GM21529 (cell line): Measurements from ENCODE around the gene AJAP1.
"Not testable (repeated sequence)": the region's sequence is repeated elsewhere in the genome, so short reads cannot be mapped to it uniquely, and the experiment has no call there.

Experiments
- ATAC-seq: cut with Tn5 transposase; IDR thresholded peaks from one replicate; pipeline ENCODE4 v1.9.1; 2021; ENCODE audit not compliant: unreplicated experiment

AJAP1 gene, protein sequence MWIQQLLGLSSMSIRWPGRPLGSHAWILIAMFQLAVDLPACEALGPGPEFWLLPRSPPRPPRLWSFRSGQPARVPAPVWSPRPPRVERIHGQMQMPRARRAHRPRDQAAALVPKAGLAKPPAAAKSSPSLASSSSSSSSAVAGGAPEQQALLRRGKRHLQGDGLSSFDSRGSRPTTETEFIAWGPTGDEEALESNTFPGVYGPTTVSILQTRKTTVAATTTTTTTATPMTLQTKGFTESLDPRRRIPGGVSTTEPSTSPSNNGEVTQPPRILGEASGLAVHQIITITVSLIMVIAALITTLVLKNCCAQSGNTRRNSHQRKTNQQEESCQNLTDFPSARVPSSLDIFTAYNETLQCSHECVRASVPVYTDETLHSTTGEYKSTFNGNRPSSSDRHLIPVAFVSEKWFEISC

DNA sequence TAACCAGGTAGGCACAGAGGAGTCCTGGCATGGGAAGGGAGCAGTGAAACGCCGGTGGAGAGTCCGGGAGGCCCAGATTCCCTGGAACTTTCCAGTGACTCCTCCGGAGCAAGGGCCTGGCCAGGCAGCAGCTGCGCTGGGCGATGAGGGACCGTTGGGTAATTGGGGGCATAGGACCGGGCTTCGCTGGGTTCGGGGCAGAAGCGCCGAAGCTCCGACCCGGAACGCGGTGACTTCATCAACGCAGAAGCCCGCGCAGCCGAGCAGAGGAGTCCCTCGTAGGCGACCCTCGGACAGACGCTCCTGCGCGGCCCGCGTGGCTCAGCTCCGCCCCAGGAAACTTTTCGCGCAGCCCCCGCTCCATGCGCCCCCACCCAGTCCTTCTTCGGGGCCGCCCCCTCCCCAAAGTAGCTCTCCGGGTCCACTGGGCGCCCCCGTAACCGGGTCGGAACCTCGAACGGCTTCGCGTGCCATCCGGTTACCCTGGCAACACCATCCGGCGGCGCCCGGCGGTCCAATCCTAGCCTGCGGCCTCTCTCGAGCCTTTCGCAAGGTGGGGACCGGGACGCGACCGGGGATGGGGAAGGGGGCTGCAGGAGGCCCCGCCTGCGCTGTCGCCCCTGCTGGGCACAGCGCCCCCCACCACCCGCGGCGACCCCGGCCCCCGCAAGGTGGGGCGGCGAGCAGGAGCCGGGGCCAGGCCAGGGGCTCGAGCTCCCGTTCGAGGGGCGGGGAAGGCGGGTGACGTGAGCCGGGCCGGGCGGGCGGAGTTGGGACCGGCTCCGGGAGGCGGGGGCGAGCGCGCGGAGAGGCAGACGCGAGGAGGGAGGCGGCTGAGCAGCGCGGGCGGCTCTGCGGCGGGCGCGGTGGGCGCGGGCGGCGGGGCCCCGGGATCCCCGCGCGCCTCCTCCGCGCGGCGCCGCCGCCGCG is at the start of gene AJAP1:
Gene AJAP1, plus strand, starts transcription at position 814 of the 930 bp plus-strand sequence. CDS start 817 bp downstream, outside the sequence.
- ATAC-seq: no peak

DNA sequence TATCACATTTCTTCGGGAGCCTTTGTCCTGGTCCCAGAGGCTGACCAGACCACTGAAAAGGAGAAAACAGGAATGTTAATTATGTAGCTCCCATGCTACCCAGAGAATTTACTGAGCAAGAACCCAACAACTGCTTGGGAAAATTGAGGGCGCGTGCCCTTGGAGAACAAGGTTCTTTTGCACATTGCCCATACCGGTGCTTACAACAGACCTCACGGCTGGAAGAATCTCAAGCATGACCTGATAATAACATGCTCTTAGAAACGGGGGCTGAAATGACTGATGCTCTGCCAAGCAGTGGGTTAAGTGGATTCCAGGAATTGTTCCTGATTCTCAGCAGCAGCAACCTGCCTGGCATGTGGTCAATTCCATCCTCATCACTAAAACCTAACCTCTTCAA is 49.3 kb upstream of the AJAP1 start:
- no peak for ATAC-seq

DNA sequence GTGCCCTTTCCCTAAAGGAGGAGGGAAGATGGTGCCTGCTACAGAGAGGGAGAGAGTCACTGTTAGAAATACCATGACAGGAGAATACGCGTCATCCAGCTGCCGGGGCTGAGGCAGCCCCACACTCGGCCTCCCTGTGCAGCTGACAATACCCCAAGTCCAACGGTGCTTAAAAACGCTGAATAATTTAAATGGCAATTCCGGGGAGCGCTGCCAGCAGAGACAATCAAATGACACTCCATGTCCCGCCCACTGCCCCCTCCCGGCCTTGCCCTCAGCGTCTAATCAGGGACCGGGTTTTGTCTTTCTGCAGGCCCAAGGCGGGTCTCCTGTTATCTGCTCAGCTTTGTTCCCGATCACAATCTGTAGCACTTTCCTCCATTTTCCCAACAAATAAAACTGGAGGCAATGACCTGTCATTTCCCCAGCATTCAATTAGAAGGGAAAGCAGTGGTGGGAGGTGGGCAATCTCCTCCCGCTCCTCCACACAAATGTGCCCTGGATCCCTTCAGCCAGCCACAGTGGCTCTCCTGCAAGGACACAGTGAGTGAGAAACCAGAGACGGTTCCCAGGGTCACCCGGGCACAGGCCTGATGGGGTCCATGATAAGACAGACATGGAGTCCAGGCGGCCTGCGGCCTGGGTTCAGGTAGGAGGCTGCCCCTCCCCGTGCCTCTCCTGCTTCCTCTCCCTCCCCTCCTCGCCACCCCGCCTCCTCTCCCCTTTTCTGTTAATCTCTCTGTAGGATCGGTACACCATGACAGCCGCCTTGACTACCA is 42.7 kb upstream of the AJAP1 start:
- ATAC-seq: no peak

DNA sequence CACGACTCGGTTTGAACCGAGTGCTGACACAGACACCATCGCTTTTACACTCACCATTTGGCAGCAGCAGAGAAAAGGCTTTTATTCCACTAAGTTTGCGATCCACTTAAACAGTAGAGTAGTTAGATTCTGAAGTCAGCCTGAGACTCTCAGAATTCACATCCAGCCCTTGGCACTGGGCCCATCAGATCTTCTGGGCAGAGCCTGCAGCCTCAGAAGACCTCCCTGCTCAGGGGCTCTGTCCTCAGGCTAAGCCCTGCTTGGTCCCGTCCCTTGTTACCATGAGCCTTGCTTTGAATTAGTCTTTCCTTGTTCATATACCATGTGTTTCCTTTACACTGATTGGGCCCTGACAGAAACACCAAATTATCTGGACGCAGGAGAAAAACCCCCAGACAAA is 41.4 kb upstream of the AJAP1 start:
- no peak for ATAC-seq

DNA sequence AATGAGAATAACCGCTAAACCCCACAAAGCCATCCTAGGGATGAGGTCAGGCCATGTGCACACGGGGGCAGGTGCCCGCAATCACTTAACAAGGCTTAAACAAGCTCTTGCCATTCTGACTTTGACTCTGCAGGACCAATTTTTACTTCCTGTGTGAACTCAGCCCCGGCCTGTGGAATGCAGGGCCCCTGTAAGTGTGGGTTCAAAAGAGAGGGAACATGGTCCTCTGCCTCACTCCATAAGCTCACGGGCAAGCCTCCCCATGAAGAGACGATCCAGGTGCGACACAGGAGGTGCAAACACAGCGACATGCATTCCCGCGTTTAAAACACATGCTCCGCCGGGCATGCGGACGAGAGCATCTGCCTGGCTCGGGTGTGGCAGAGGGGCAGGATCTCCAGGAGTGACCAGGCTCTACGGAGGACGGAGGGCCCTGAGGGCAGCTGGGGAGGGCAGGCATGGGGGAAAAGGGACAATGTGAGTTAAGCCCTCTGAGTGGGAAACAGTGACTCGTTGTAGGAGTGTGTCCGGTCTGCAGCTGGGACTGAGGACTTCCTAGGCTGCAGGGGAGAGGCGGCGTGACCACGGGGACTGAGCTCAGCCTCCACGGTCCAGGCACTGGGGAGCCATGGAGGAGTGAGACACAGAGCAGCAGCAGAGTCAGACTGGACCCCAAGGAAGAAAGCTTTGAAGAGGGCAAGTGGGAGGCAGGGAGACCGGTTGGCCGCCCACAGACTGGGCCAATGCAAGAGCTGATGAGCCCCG is 40.6 kb upstream of the AJAP1 start:
- ATAC-seq: no peak

DNA sequence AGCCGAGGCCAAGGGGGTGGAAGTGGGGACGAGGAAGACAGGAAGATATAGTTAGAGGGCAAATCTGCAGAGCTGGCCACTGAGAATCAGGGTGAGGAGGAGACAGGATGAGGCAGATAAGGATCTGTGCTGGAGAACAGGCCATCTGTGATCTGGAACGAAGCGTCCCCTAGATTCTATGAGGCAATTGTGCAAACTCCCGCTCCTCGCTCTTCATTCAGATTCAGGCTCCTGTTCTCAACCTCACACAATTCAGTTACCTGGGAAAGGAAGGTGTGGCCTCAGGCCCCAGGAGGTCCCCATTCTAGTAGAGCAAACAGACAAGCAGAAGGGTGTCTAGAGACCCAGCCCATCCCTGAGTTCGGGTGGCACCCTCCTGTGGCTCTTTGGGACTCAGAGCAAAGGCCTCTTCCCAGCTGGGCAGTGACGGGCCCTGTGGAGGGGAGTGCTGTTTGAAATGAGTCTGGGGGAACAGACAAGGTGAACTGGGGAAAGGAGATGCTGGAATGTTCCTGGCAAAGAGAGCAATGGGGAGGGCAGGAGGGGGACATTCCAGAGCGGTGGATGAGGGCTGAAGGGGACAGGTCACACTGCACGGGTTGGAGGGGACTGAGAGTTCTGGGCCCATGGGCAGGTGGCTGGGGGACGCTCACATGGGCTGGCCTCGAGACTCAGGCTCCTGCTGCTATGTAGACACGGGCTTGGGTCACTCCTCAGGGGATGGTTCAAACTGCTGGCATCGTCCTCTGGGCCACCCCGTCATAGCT is 39.9 kb upstream of the AJAP1 start:
- no peak for ATAC-seq

DNA sequence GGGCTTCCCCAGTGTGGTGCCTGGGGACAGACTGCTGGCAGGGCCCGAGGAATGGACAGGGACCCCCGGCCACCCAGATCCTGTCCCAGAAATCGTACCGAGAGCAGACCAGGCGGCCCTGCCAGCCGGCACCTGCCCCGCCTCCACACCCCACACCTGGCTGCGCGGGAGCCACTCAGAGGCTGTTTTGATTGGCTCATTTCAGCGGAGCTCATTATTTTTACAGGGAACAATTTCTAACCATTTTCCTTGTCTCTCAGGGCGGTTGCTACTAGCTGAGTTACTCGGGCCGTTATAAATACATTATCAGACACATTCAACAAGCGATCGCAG is 39.3 kb upstream of the AJAP1 start:
- ATAC-seq: no peak

DNA sequence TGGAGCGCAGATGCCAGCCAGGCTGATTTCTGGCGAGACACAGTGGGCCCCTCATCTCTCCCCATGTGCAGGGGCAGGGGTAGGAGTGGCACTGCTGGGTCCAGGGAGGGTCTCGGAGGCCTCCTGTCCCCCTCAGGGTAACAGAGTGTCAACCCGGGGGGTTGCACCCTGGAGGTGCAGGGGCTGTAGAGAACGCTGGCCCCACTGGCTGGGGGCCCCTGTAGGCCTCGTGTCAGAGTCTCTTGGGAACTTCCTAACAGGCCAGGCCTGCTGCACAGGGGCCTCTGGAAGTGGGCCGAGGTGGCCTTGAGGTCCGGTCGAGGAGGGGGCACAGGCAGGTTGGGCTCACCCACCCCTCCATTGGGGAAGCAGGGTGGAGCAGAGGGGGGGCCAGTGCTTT is 38.9 kb upstream of the AJAP1 start:
- ATAC-seq: no peak

DNA sequence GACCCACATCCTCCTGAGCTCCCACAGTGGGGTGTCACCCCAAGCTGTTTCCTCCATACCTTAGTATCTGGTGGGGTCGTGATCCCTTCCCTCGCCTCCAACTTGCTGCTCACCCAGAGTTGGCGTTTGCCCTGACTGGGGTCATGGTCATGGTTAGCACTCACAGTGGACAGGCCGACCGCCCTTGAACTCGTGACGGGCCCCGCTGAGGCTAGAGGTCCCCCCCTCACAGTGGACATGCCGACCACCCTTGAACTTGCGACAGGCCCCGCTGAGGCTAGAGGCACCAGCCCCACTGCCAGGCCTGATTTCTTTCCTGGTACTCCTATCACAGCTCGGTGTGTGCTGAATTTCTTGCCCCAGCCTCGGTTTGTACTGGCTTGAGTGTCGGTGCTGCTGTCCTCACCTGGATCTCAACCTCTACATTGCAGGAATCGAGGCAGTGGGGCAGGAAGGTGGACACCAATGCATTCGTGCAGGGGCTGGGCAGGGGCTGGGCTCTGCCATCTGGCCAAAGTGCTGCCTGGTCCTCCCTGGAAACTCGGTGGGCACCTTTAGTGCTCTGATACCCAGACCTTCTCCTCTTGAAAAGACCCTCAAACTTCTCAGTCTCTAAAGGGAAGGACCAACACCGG is 37.5 kb upstream of the AJAP1 start:
- ATAC-seq: no peak

DNA sequence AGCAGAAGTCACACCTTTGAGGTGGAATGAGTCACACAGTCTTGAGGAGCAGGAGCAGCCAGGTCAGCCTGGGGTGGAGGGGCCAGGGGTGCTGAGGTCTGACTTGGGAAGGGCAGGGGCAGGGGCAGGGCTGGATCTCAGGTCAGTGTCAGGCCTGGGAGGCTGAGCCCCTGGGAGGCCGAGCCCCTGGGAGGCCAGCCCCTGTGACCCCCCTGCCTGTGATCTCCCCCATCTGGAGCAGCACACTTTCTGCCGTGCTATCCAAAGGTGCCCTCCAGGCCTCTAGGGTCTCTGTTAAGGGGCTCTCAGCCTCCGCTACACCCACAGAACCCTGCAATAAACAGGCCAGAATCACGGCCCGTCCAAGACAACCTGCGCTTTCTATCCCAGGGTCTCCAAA is 36.9 kb upstream of the AJAP1 start:
- ATAC-seq: no peak

DNA sequence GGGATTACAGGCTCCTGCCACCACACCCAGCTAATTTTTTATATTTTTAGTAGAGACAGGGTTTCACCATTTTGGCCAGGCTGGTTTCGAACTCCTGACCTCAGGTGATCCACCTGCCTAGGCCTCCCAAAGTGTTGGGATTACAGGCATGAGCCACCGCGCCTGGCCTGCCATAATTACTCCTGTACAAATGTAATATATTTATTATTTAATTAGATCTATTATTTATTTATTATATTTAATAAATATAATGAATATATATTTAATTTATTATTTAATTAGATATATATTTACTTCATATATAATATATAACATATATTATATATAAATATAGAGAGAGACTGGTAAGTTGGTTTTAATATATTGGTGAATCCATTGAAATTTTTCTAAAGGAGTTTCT is 35.6 kb upstream of the AJAP1 start:
- ATAC-seq: not testable (repeated sequence)

DNA sequence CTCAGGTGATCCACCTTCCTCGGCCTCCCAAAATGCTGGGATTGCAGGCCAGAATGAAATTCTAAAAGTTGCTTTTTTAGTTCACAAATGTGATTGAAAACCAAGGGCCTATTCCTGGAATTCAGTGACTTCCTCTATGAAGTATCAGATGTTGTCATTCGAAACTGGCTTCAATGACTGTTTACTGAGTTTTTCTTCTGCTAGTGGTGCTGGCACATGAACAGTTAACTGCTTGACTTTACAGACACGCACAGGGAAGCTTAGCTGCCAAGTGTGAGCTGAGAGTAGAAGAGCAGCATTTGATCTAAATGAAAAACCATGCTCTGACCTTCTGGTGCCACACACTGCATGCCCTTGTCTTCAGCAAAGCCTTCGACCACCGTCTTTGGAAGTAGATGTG is 32.8 kb upstream of the AJAP1 start:
- ATAC-seq: no peak

DNA sequence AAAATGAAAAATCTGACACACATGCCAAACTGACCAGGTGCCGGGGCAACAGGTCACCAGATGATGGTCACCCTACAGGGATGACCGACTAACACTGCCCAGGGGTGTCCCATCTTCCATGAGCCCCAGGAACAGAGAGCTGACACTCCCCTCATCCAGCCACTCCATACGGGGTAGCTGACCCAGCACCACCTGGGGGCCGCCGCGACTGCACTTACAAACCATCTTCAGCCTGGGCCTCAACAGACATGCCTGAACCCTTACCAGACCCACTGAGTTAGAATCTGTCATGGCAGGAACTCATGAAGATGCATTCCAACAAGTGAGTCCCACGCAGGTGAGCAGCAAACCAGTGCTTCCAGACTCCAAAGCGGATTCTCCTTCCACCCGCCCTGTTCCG is 31.6 kb upstream of the AJAP1 start:
- ATAC-seq: no peak

DNA sequence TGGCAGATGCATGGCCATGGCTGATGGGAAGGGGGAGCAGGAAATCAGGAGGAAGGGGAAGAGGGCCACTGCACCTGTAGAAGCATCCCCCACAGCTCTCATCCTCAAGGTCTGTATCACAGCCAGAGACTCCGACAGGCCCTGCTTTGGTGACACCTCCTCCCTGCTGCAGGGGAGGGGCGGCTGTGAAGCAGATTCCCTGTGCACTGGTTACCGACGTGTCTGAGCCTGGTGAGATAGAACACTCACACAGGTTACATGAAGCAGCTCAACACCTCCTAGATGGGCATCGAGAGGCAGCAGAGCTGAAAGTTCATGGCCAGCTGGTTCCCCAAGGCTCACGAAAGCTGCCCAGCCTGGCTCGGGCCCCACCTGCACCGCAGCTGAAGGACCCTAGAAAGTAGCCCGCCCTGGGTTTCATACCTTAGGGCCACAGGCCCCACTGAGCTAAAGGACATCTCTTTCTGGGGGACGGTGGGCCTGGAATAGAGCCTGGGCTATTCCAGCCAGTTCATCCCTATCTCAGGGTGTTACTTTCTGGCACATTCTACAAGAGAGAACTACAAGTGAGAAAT is 30.2 kb upstream of the AJAP1 start:
- ATAC-seq: no peak

DNA sequence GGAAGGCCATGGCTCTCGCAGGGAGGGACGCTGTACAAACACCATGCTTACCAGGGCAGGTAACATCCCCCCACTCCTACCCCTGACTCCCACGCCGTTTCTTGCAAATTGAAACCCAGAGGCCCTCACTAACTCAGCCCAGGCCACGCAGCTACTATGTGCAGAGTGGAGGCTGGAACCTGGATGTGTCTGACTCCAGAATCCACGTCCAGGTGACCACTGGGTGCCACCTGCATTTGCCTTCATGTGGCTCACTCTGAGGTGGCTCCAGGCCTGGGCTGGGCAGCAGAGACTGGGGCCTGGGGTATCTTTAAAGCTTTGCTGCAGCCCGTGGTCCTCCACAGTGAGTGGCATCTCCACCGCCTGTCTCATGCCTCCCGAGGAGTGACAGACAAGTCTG is 29.6 kb upstream of the AJAP1 start:
- ATAC-seq: no peak

DNA sequence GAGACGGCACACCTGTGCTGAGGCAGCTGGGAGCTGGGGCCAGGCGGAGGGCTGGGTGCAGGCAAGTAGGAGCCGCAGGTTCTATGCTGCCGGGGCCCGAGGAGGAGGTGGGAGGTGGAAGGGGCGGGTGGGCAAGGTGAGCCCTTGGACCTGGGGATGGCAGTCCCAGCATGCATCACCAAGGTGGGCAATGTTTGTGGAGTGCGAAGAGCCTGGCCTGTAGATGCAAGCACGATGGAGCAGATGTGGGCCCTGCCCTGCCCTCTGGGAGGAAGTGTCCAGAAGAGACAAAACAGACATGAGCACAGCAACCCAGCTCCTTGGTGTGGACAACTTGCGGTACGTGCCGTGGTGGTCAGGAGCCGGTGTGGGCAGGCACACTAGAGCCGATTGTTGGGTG is 28.3 kb upstream of the AJAP1 start:
- no peak for ATAC-seq

DNA sequence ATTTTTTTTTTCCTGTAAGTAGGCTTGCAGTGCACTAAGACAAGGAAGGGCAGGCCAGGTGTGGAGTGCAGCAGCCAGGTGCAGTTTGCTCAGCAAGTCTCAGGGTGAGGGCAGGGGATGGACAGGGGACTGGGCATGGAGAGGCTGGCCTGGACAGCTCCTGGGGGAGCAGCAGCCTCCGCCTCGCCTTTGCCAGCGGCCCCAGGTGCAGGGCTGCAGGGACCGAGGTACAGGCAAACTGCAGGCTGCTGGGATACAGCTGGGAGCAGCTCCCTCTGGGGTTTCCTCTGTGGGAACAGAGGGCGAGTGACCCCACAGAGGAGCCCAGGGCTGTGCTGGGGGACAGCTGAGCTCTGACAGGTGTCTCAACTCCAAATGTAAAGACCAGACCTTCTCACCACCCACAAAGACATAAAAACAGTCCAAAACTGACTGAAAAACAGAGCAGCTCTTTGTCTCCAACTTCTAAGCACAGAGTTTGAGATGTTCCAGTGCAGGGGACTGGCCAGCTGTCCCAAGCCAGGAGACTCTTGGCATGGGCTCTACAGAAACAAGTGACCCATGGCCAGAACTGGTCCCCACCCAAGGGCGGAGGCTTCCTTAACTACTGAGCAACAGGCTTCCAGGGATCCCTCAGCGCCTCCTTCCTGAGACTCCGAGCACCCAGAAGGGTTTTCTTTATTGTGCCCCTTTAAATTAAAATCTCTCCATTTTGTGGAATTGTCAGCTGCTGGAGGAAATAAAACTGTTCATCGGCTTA is 27.7 kb upstream of the AJAP1 start:
- ATAC-seq: no peak

DNA sequence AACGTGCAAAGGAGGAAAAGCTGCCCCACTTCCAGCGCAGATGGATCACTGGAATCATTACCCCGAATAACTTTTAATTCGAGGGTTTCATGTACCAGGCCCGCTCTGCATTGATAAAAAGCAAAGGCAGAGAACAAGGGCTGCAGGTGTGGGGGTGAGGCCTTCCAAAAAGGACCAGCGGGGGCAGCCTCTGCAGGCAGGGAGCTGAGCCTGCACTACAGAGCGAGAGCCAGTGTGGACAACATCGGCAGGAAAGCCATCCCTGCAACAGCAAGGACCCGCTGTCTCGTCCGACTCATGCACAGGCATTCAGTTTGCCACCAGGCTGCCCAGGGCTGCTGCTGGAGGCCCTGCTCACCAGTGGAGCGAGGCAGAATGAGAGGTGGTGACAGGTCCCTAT is 27.1 kb upstream of the AJAP1 start:
- ATAC-seq: no peak
